Stimulated activated CD4-positive, alpha-beta T cell treated with anti-CD3 and anti-CD28 coated beads, TNF-alpha, amount 100 ng/mL, for 24 hours (primary cell): ENCODE data around the gene STK25.

Source experiments
- DNase-seq, 3 experiments: peaks; one replicate each; pipeline ENCODE4 v3.0.0-alpha.2; 2020; ENCODE audit warnings: low read depth in 3 of 3

Gene STK25

GRCh38 chr2:241508240-241509154, at the start of gene STK25:
Gene STK25 (minus strand): TSS chr2:241508584. CDS start chr2:241508035, 549 bp downstream.
- DNase-seq: peak; percentile 95 to 98 (median 96)

DNA sequence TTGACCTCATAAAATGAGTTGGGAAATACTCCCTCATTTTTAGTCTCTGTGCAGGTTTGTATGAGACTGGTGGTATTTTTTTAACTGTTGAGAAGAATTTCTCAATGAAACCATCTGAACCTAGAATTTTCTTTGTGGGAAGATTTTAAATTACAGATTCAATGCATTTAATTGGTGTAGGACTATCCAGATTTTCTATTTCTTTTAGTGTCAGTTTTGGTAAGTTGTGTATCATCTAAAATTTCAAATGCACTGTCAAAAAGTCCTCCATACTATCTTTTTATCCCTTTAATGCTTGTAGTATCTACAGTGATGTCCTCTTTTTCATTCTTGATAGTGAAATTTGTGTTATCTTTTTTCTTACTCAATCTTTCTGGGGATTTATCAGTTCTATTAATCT, 48.4 kb upstream of the STK25 start:
- DNase-seq: no peak

DNA sequence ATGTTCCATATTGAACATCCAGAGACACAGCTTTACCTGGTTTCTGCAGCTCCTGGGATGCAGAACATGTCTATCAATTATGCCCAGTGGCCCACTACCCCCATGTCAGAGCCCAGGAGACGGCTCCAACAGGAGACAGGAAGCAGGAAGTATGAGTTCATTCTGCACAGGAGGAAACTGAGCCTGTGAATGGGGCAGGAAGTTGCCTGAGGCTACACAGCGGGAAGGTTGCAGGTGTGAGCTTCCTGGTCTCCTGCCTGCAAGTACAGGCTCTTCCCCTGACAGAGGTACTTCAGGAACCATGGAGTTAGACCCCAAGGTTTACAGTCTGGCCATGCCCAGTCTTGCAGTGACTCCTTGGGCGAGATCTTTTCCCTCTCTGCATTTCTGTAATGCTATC, 47.3 kb upstream of the STK25 start:
- DNase-seq: no peak

- no peak for DNase-seq
These were observed 46.4 kb upstream of the STK25 start for GRCh38 chr2:241554610-241555322.

- DNase-seq: no peak
These were observed 45.6 kb upstream of the STK25 start for GRCh38 chr2:241553981-241554380.

- no peak for DNase-seq
These were observed 45.1 kb upstream of the STK25 start for GRCh38 chr2:241553512-241553830.

GRCh38 chr2:241551998-241552737, 43.8 kb upstream of the STK25 start:
- no peak for DNase-seq

GRCh38 chr2:241551599-241551997, 43.2 kb upstream of the STK25 start:
- DNase-seq: no peak

GRCh38 chr2:241550616-241551580, 42.5 kb upstream of the STK25 start:
- DNase-seq: no peak

- no peak for DNase-seq
These were observed 40.1 kb upstream of the STK25 start for GRCh38 chr2:241548451-241548835.

DNA sequence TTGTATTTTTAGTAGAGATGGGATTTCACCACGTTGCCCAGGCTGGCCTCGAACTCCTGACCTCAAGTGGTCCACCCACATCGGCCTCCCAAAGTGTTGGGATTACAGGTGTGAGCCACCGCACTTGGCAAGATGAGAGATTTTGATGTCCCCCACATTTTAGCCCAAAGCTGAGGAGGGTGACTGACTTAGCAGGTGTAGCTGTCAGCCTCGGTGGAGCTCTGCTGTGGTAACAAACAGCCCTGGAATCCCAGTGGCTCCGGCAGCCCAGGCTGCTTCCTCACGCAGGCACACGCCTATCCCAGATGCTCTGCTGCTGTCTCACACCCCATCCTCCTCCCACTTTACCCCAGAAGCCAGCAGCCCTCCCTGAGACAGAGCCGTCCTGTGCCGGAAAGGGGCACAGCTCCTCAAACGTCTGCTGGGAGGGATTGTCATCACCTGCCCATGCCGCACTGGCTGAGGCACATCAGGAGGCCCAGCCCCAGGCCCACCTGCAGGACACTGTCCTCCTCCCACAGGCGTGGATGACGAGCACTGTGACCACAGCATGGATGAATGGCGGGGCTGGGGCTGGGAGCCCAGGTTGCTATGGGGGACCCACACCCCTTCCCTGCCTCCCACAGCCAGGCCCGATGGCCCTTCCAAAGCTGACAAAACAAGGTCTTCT, 39.5 kb upstream of the STK25 start:
- no peak for DNase-seq

GRCh38 chr2:241546771-241547498, 38.6 kb upstream of the STK25 start:
- no peak for DNase-seq

- no peak for DNase-seq
These were observed 37.4 kb upstream of the STK25 start for GRCh38 chr2:241545523-241546473.

GRCh38 chr2:241545106-241545505, 36.7 kb upstream of the STK25 start:
- no peak for DNase-seq

DNA sequence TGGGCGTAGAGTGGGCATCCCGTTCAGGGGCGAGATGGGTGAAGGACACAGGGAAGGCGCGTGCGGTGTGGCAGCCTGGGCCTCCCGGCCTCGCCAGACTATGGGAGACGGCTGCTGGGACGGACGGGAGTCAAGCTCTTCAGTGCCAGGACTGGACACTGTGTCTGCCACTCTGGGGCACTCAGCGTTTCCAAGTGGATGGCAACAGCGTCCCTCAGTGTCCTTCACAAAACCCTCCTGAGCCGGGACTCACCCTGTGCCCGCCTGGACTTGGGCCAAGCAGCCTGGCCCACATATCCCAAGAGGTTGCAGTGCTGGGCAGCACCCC, 33.9 kb upstream of the STK25 start:
- DNase-seq: no peak

GRCh38 chr2:241541564-241542277, 33.3 kb upstream of the STK25 start:
- DNase-seq: no peak

- DNase-seq: peak; percentile 24 to 66 (median 35)
These were observed 32.6 kb upstream of the STK25 start for GRCh38 chr2:241540771-241541561.

- no peak for DNase-seq
These were observed 32.0 kb upstream of the STK25 start for GRCh38 chr2:241540401-241540770.
